ENCODE measurements around the gene ARHGAP10. TPM values are rescaled to one million over a fixed set of nuclear protein-coding genes. Genes with fewer than 3 reads are reported as not detected.

Gene ARHGAP10
- total and polyA plus RNA-seq, 12 donors, result 33.9 to 71.1 (median 60.7) TPM

DNA sequence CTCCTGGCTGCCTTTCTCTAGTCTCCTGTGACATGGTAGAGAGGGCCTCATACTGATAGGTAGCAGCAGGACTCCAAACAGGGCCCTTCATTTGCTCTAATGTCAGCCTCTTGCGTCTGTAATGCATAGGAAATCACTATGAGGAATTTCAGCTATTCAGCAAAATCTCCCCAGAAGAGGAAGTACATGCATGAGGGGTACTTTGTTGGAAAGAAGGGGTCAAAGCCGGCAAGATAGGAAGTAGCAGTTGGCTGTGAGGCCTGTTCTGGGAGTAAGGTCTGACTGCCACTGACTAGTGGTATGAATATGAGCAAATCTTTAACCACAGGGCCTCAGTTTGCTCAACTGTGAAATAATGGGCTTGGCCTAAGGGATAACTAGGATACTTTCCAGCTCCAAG lies 283.2 kb downstream of the ARHGAP10 start:
- H3K27ac ChIP-seq, result peak overlapping the region in 2 of 10 donors; percentile 41 to 42
- TF ChIP-seq, protein P1, sequence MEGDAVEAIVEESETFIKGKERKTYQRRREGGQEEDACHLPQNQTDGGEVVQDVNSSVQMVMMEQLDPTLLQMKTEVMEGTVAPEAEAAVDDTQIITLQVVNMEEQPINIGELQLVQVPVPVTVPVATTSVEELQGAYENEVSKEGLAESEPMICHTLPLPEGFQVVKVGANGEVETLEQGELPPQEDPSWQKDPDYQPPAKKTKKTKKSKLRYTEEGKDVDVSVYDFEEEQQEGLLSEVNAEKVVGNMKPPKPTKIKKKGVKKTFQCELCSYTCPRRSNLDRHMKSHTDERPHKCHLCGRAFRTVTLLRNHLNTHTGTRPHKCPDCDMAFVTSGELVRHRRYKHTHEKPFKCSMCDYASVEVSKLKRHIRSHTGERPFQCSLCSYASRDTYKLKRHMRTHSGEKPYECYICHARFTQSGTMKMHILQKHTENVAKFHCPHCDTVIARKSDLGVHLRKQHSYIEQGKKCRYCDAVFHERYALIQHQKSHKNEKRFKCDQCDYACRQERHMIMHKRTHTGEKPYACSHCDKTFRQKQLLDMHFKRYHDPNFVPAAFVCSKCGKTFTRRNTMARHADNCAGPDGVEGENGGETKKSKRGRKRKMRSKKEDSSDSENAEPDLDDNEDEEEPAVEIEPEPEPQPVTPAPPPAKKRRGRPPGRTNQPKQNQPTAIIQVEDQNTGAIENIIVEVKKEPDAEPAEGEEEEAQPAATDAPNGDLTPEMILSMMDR (IDR thresholded peaks at IDR 0.05), result no peak
- no peaks in the 10 kb centered on the region for H3K27me3 ChIP-seq
- H3K4me1 ChIP-seq, result peaks cover 3 to 49% (median 27%) of the 10 kb centered on the region in 9 donors
- 48 to 56% methylated on average over 2 of the region's 2 CpGs for WGBS, 2 donors
- H3K4me3 ChIP-seq, result no peak overlapping the region
- no peak for DNase-seq
- peak in 4 of 8 donors; percentile 15 to 37 (median 30) for ATAC-seq
- peaks cover 0 to 7% (median 0%) of the 10 kb centered on the region in 11 donors for H3K9me3 ChIP-seq
- intact Hi-C loops (cut with DNase I), result no loop called here
- H3K36me3 ChIP-seq, result no peaks in the 10 kb centered on the region

DNA sequence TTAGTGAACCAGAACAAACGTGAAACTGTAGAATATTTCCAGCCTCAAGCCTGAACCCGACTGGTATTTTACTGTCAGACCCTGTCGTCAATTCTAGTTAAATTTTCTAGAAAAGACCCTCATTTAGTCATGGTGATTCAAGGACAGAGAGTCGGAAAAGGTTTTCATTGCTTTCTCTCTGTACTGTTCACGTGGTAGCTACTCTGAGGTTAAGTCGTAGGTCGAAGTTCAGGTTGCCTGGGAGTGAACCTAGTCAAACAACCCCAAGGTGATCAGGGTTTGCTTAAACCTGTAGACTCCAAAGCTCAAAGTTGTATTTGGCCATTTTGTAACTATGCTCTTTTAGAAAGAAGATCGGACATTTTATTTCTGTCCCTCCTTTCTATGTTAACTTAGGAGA lies 283.6 kb downstream of the ARHGAP10 start:
- Histone ChIP-seq H3K4me1 (peaks cover 3 to 49% (median 27%) of the 10 kb centered on the region in 9 donors), H3K9me3 (peaks cover 0 to 7% (median 0%) of the 10 kb centered on the region in 11 donors), H3K27me3 (no peaks in the 10 kb centered on the region), H3K36me3 (no peaks in the 10 kb centered on the region), H3K4me3 (no peak overlapping the region), H3K27ac (peak overlapping the region in 2 of 10 donors; percentile 41 to 42)
- DNase-seq (no peak), ATAC-seq (no peak)
- intact Hi-C loops (cut with DNase I), result no loop called here
- 93 to 96% methylated on average over 8 of the region's 8 CpGs for WGBS, 2 donors
- TF ChIP-seq, protein P1 (IDR thresholded peaks at IDR 0.05), result no peak

DNA sequence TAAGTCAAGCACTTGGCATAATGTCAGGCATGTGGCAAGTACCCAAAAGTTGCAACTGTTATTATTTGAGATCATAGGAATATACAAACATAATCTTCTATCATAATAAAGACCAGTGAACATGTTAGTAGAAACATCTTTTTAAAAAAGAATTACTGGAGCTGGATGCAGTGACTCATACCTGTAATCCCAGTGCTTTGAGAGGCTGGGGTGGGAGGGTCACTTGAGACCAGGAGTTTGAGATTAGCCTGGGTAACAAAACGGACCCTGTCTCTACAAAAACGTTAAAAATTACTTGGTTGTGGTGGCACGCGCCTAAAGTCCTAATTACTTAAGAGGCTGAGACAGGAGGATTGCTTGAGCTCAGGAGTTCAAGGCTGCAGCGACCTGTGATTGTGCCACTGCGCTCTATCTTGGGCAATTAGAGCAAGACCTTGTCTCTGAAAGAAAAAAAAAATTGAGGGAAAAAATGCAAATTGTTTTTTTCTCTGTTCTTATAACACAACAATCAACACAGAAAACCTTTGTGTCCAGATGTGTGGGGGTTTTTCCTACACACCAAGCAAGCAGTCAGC lies 284.3 kb downstream of the ARHGAP10 start:
- TF ChIP-seq, protein P1 (IDR thresholded peaks at IDR 0.05), result no peak
- 86 to 89% methylated on average over 6 of the region's 6 CpGs for WGBS, 2 donors

DNA sequence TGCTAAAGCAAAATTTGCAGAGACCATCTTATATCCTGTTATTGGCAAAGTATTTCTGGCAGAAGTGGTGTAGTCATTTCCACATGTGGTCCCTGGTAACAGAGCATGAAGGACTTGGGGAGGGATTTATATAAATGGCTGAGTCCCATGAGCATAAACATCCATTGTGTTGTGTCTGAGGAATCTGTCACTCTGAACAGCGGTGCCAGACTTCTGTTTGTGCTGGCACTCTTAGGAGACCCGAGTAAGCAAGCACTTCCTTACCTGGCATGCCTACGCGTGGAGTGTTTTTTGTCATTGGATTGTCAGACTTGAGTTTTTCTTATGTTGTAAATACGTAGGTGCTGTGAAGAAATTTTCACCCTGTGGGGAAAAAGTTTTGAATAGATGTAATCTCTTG lies 285.9 kb downstream of the ARHGAP10 start:
- H3K4me3 ChIP-seq, result no peak overlapping the region
- H3K27ac ChIP-seq, result peak overlapping the region in 7 of 10 donors; percentile 18 to 67 (median 45)
- no peaks in the 10 kb centered on the region for H3K36me3 ChIP-seq
- ATAC-seq, result peak; percentile 43 to 79 (median 62)
- WGBS, 2 donors, result 13 to 24% methylated on average over 5 of the region's 5 CpGs
- H3K9me3 ChIP-seq, result no peaks in the 10 kb centered on the region
- intact Hi-C loops (cut with DNase I), result no loop called here
- H3K4me1 ChIP-seq, result peaks cover 7 to 60% (median 40%) of the 10 kb centered on the region in 9 donors
- TF ChIP-seq, protein P1 (IDR thresholded peaks at IDR 0.05), result no peak
- H3K27me3 ChIP-seq, result no peaks in the 10 kb centered on the region
- peak in 1 of 2 donors; percentile 29 for DNase-seq

More for the DNA sequence above, 284.3 kb downstream of the ARHGAP10 start:
- Histone ChIP-seq H3K4me3 (no peak overlapping the region), H3K36me3 (no peaks in the 10 kb centered on the region), H3K9me3 (peaks cover 0 to 4% (median 0%) of the 10 kb centered on the region in 11 donors), H3K27me3 (no peaks in the 10 kb centered on the region), H3K27ac (no peak overlapping the region), H3K4me1 (peaks cover 3 to 49% (median 28%) of the 10 kb centered on the region in 9 donors)
- intact Hi-C loops (cut with DNase I), result no loop called here
- ATAC-seq, result no peak
- DNase-seq, result no peak
